ENCODE data around the gene DCHS1.
"Not testable (repeated sequence)": the region's sequence is repeated elsewhere in the genome, so short reads cannot be mapped to it uniquely, and the experiment has no call there.

Gene DCHS1

DNA sequence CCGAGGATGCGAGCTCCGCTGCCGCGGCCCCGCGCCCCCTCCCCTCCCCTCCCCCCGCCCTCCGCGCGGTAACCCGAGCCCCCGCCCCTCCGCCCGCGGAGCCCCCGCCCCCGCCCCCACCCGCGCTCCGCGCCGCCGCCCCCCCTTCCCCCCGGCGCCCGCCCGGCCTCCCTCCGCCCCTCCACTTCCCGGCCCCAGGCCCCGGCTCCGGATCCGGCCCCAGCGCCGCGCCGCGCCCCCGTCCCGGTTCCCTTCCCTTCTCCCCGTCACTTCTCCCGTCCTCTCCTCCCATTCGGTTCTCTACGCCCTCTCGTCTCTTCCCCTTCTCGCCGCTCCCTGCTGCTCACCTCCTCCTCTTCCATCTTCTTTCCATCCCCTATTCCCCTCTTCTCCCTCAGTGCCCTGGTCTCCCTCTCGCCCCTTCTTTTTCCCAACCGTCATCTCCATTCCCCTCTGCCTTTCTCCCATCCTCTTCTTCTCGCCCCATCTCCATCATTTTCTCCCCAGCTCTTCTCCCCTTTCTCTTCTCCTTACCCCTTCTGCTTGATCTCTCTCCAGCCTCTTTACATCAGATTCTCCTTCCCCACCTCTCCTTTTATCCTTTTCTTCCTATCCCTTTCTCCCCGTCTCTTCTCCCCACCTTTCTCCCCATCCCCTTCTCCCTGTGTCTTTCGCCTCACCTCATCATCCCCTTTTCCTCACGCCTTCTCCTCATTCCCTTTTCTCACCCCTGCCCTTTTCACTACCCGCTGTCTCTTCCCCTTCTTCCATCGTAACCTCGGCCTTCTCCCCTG, at the start of gene DCHS1:
Gene DCHS1 (minus strand): TSS at position 20 of the 794 bp plus-strand sequence. CDS start 14,196 bp downstream, outside the sequence.
- no peak for DNase-seq (ENCODE audit: low read depth)
- TF ChIP-seq, protein P1, sequence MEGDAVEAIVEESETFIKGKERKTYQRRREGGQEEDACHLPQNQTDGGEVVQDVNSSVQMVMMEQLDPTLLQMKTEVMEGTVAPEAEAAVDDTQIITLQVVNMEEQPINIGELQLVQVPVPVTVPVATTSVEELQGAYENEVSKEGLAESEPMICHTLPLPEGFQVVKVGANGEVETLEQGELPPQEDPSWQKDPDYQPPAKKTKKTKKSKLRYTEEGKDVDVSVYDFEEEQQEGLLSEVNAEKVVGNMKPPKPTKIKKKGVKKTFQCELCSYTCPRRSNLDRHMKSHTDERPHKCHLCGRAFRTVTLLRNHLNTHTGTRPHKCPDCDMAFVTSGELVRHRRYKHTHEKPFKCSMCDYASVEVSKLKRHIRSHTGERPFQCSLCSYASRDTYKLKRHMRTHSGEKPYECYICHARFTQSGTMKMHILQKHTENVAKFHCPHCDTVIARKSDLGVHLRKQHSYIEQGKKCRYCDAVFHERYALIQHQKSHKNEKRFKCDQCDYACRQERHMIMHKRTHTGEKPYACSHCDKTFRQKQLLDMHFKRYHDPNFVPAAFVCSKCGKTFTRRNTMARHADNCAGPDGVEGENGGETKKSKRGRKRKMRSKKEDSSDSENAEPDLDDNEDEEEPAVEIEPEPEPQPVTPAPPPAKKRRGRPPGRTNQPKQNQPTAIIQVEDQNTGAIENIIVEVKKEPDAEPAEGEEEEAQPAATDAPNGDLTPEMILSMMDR (IDR thresholded peaks at IDR 0.05; ENCODE audit: insufficient read depth, low read depth, low read length, missing control alignments) = no peak
- H3K4me3 ChIP-seq (ENCODE audit: low read length) = no peak within 1 kb of the TSS

GRCh38 chr11:6703247-6704063, 47.8 kb upstream of the DCHS1 start:
- DNase-seq (ENCODE audit: low read depth) = peak; percentile 86
- TF ChIP-seq, protein P1 (IDR thresholded peaks at IDR 0.05; ENCODE audit: insufficient read depth, low read depth, low read length, missing control alignments) = peak; percentile 82
- H3K4me3 ChIP-seq (ENCODE audit: low read length) = no peak overlapping the region

DNA sequence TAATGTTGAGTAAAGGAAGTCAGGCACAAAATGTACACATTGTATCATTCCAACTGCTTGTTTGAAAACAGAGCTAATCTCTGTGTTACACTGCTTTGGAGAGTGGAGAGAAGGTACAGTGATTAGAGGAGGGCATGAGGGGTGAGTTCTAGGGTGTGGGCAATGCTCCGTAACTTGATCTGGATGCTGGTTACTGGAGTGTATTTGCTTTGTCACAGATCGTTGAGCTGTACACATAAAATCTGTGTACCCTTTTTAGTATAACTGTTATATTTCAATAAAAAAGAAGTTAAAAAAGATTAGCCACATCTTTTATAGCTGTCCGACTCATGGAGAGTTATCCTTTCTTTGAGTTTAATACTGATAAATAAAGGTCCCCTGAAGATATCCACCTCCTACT, 46.3 kb upstream of the DCHS1 start:
- not testable (repeated sequence) for H3K4me3 ChIP-seq (ENCODE audit: low read length); DNase-seq (ENCODE audit: low read depth)

DNA sequence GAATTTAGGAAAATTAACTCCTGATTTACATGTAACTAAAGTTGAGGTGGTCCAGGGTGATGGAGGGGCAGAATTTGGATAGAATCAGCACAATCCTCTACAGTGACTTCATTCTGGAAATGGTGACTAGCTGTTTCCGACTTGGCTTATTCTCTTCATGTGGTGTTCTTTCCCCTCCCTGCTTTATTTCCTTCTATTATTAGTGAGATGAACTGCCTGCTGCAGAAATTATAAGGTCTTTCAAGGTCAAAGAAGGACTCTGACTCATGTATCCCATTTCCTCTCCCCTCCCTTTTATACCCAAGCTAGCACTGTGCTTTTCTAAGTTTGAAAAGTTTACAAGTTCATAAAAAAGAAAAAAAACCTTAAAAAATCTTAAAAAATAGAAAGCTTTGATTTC, 39.8 kb upstream of the DCHS1 start:
- H3K4me3 ChIP-seq (ENCODE audit: low read length) = no peak overlapping the region
- TF ChIP-seq, protein P1 (IDR thresholded peaks at IDR 0.05; ENCODE audit: insufficient read depth, low read depth, low read length, missing control alignments) = no peak
- no peak for DNase-seq (ENCODE audit: low read depth)

DNA sequence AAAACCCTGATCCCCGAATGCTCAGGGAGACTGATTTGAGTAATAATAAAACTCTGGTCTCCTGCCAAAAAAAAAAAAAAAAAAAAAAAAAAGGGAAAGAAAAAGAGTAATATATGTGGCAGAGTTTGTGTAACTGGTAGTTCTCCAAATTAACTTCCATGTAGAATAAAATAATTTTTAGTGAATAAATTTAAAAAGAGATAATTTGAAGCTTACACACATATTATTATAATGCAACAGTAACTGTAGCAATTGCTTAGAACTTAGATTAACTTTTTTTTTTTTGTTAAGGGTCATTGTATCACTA, 38.6 kb upstream of the DCHS1 start:
- no peak overlapping the region for H3K4me3 ChIP-seq (ENCODE audit: low read length)
- TF ChIP-seq, protein P1 (IDR thresholded peaks at IDR 0.05; ENCODE audit: insufficient read depth, low read depth, low read length, missing control alignments) = no peak
- DNase-seq (ENCODE audit: low read depth) = no peak

DNA sequence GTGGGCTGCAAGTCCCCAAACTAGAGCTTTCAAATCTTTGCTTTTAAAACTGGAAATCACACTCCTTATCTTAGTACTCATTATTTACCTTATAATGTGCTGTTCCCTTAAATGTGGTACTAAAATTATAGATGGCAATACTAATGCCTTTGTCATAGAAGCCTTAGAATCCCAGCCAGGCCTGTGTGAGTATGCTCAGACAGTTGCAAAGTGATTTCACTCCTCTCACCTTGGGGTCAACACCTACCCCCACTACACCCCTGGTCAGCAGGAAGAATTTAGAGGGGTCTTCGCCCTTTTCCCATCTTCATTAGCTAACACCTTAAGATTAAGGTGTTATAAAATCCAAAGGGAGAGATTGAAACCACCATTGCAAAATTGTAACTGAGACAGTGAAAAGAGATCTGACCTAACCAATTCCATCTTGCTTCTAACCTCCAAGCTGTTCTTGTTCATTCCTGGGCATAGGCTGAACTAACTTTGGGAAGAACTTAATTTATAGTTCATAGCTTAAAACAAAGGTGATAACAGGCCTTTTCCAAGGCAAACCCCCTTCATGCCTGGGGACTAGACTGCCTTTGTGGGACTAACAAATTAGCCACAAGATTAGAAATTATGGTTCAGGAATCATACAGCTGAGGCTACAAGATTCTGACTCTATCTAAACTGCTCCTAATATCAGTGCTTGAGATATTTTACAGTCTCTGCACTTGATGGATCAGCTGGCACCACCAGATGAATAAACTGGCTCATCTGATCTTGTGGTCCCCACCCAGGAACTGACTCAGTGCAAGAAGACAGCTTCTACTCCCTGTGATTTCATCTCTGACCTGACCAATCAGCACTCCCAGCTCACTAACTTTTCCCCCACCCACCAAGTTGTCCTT, 38.0 kb upstream of the DCHS1 start:
- TF ChIP-seq, protein P1 (IDR thresholded peaks at IDR 0.05; ENCODE audit: insufficient read depth, low read depth, low read length, missing control alignments) = no peak
- DNase-seq (ENCODE audit: low read depth) = peak; percentile 87
- H3K4me3 ChIP-seq (ENCODE audit: low read length) = no peak overlapping the region

DNA sequence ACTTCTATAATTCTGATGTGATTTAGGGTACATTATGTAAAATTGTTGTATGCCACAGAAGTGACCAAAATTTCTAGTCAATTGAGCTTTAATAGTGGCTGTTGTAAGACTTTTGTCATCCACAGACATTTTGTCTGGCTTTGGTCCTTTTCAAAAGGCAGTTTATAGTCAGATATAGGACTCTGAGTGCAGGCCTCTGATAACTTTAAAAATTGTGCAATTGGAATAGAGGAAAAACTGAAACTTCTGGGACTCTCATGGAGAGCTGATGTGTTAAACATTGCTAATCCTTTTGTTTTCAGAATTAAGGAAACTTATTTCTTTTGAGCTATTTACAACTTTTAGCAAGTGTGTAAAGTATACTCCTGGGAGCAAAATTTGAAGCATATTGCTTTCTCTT, 36.5 kb upstream of the DCHS1 start:
- TF ChIP-seq, protein P1 (IDR thresholded peaks at IDR 0.05; ENCODE audit: insufficient read depth, low read depth, low read length, missing control alignments) = no peak
- H3K4me3 ChIP-seq (ENCODE audit: low read length) = no peak overlapping the region
- no peak for DNase-seq (ENCODE audit: low read depth)

- DNase-seq (ENCODE audit: low read depth); H3K4me3 ChIP-seq (ENCODE audit: low read length): not testable (repeated sequence)
Observed at GRCh38 chr11:6690431-6691132, 35.0 kb upstream of the DCHS1 start.

Data from epithelial cell of esophagus (primary cell).